Measurements from ENCODE around the gene BMP2.

The BMP2 gene

DNA sequence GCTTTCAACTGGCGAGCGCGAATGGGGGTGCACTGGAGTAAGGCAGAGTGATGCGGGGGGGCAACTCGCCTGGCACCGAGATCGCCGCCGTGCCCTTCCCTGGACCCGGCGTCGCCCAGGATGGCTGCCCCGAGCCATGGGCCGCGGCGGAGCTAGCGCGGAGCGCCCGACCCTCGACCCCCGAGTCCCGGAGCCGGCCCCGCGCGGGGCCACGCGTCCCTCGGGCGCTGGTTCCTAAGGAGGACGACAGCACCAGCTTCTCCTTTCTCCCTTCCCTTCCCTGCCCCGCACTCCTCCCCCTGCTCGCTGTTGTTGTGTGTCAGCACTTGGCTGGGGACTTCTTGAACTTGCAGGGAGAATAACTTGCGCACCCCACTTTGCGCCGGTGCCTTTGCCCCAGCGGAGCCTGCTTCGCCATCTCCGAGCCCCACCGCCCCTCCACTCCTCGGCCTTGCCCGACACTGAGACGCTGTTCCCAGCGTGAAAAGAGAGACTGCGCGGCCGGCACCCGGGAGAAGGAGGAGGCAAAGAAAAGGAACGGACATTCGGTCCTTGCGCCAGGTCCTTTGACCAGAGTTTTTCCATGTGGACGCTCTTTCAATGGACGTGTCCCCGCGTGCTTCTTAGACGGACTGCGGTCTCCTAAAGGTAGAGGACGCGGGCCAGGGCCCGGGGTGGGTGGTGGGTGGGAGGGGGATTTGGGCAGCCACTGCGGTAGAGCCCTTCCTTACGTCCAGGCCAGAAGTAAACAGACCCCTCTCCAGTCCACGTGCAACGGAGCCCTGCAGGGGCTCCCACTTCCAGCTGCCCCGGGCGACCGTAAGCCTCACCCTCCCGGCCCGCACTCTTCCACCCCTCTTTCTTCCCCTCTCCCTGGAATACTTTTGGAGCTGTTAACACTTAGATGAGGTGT lies 998 bp downstream of the BMP2 start:
- TF ChIP-seq, protein P1, sequence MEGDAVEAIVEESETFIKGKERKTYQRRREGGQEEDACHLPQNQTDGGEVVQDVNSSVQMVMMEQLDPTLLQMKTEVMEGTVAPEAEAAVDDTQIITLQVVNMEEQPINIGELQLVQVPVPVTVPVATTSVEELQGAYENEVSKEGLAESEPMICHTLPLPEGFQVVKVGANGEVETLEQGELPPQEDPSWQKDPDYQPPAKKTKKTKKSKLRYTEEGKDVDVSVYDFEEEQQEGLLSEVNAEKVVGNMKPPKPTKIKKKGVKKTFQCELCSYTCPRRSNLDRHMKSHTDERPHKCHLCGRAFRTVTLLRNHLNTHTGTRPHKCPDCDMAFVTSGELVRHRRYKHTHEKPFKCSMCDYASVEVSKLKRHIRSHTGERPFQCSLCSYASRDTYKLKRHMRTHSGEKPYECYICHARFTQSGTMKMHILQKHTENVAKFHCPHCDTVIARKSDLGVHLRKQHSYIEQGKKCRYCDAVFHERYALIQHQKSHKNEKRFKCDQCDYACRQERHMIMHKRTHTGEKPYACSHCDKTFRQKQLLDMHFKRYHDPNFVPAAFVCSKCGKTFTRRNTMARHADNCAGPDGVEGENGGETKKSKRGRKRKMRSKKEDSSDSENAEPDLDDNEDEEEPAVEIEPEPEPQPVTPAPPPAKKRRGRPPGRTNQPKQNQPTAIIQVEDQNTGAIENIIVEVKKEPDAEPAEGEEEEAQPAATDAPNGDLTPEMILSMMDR (IDR thresholded peaks at IDR 0.05; ENCODE audit: low read depth, low read length): no peak
- TF ChIP-seq EZH2phosphoT487 (IDR thresholded peaks at IDR 0.05; ENCODE audit: low read depth): no peak
- Histone ChIP-seq H3K4me3 (ENCODE audit: low read length) (no peak overlapping the region), H3K79me2 (ENCODE audit: low read length) (no peaks in the 10 kb centered on the region), H3K9ac (ENCODE audit: low read length) (no peak overlapping the region), H4K20me1 (ENCODE audit: insufficient read depth, low read length) (no peaks in the 10 kb centered on the region), H3K36me3 (replicated peaks; ENCODE audit: low read depth, low read length) (no peaks in the 10 kb centered on the region), H2AFZ (ENCODE audit: low read depth, low read length) (no peak overlapping the region), H3K4me1 (ENCODE audit: low read length) (no peaks in the 10 kb centered on the region), H3K27me3 (ENCODE audit: low read depth, low read length) (no peaks in the 10 kb centered on the region), H3K9me3 (ENCODE audit: insufficient read depth, low read length) (no peaks in the 10 kb centered on the region), H3K4me2 (ENCODE audit: low read length) (no peak overlapping the region), H3K27ac (ENCODE audit: low read length) (no peak overlapping the region)

DNA sequence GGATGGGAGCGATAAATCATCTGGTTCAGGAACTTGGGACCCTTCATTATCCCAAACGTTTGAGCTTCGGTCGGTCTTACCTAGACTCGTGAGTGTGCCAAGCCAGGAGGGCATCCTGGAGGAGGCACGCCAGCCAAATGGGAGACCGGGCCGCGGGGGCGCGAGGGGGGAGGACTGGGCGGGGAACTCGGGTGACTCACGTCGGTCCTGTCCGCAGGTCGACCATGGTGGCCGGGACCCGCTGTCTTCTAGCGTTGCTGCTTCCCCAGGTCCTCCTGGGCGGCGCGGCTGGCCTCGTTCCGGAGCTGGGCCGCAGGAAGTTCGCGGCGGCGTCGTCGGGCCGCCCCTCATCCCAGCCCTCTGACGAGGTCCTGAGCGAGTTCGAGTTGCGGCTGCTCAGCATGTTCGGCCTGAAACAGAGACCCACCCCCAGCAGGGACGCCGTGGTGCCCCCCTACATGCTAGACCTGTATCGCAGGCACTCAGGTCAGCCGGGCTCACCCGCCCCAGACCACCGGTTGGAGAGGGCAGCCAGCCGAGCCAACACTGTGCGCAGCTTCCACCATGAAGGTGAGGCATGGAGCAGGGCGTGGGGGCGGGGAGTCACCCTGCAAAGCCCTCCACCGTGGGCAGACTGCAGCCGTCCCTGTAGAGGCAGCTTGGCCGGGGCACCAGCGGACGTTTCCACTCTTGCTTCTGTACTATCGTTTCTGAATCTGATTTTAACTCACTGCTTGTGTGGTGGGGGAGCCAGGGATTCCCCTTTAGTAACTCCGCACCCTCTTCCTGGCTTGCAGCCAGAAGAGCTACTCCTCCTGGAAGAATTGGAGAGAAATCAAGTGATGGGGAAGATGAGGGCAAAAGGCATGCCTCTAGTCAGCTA lies 2.7 kb downstream of the BMP2 start:
- H3K4me1 ChIP-seq (ENCODE audit: low read length): no peaks in the 10 kb centered on the region
- no peaks in the 10 kb centered on the region for H3K9me3 ChIP-seq (ENCODE audit: insufficient read depth, low read length)
- H3K9ac ChIP-seq (ENCODE audit: low read length): no peak overlapping the region
- H2AFZ ChIP-seq (ENCODE audit: low read depth, low read length): no peak overlapping the region
- H3K27me3 ChIP-seq (ENCODE audit: low read depth, low read length): no peaks in the 10 kb centered on the region
- H3K79me2 ChIP-seq (ENCODE audit: low read length): no peaks in the 10 kb centered on the region
- no peak for TF ChIP-seq EZH2phosphoT487 (IDR thresholded peaks at IDR 0.05; ENCODE audit: low read depth)
- TF ChIP-seq, protein P1 (IDR thresholded peaks at IDR 0.05; ENCODE audit: low read depth, low read length): no peak
- H3K27ac ChIP-seq (ENCODE audit: low read length): no peak overlapping the region
- no peaks in the 10 kb centered on the region for H3K36me3 ChIP-seq (replicated peaks; ENCODE audit: low read depth, low read length)
- H3K4me2 ChIP-seq (ENCODE audit: low read length): no peak overlapping the region
- no peaks in the 10 kb centered on the region for H4K20me1 ChIP-seq (ENCODE audit: insufficient read depth, low read length)
- no peak overlapping the region for H3K4me3 ChIP-seq (ENCODE audit: low read length)

DNA sequence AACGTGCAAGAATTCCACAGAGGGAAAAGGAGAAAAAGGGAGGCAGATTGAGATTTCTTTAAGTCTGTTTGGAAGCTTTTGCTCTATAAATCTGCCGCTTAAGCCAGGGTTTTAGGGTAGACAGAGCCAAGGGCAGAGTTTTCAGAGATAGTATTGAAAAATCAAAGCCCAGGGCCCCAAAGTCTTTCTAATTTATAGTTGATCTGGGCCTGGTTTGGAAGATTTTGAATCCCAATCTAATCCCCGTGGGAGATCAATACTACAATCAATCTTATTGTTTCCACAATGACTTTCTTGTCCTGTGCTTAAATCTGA lies 3.3 kb downstream of the BMP2 start:
- Histone ChIP-seq H3K36me3 (replicated peaks; ENCODE audit: low read depth, low read length) (no peaks in the 10 kb centered on the region), H4K20me1 (ENCODE audit: insufficient read depth, low read length) (no peaks in the 10 kb centered on the region), H3K9ac (ENCODE audit: low read length) (no peak overlapping the region), H2AFZ (ENCODE audit: low read depth, low read length) (no peak overlapping the region), H3K27ac (ENCODE audit: low read length) (no peak overlapping the region), H3K9me3 (ENCODE audit: insufficient read depth, low read length) (no peaks in the 10 kb centered on the region), H3K79me2 (ENCODE audit: low read length) (no peaks in the 10 kb centered on the region), H3K27me3 (ENCODE audit: low read depth, low read length) (no peaks in the 10 kb centered on the region), H3K4me1 (ENCODE audit: low read length) (no peaks in the 10 kb centered on the region), H3K4me2 (ENCODE audit: low read length) (no peak overlapping the region), H3K4me3 (ENCODE audit: low read length) (no peak overlapping the region)
- TF ChIP-seq, protein P1 (IDR thresholded peaks at IDR 0.05; ENCODE audit: low read depth, low read length): no peak
- no peak for TF ChIP-seq EZH2phosphoT487 (IDR thresholded peaks at IDR 0.05; ENCODE audit: low read depth)

All from OCI-LY3 (cell line).